Superior temporal gyrus (tissue), 1 donor: ENCODE measurements around the gene ATRX.
"Not testable (repeated sequence)": the region's sequence is repeated elsewhere in the genome, so short reads cannot be mapped to it uniquely, and the experiment has no call there.

Experiments used
- DNase-seq: peaks from one replicate; pipeline ENCODE4 v3.0.0-alpha.2; 2016; ENCODE audit errors: extremely low spot score

ATRX gene

DNA sequence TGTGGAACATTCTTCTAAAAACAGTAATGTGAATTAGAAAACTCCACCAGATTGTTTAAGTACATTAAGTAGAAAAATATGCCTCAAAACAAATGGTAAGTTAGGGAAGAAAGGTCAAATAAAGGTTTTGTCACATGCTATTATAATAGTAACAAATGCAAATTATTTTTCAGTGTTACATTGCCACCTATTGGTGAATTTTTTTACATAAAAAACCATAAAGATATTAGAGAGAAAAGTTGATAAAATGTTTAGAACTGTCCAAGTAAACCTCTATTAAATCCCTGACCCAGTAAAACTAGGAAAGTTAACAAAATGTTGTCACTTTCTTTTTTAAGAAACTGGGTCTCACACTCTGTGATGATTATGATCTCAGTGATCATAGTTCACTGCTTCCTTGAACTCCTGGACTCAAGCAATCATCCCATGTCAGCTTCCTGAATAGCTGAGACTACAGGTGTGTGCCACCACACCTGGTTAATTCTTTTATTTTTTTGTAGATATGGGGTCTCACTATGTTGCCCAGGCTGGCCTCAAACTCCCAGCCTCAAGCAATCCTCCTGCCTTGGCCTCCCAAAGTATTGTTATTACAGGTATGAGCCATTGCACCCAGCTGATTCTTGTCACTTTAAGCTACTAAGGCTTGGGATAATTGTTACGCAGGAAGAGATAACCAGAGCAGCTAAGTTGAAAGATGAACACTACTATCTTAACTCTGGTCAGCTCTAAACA is 157.6 kb downstream of the ATRX start:
- DNase-seq = no peak

DNA sequence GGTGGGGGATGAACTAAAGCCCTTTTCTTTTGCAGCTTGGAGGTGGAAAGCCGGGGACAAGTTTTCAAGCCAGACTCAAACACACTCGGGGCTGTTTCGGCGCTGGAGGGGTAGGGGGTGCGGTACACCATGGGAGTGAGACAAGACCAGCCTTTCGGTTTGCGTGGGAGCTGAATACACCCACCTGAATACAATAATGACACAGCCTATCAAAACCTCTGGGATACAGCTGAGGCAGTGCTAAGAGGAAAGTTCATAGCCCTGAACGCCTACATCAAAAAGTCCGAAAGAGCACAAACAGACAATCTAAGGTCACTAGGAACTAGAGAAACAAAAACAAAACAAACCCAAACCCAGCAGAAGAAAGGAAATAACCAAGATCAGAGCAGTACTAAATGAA is 163.3 kb downstream of the ATRX start:
- DNase-seq = no peak

DNA sequence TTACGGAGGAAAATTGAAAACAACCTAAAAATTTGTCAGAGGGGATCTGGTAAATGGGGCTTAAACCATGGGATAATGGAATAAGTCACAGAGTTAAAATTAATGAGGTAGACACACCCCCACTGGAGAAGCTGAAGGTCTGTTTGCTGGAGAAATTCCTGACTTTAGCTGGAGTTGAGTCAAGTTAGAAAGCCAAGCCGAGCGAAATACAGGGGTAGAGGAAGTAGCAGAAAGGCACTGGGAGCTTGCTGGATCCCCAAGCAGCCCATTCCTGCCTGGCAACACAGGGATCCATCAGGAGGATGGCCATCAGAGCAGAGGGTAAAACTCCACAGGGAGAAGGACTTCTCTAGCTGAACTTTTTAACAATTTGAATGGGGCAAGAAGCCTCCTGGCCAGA is 163.8 kb downstream of the ATRX start:
- no peak for DNase-seq

DNA sequence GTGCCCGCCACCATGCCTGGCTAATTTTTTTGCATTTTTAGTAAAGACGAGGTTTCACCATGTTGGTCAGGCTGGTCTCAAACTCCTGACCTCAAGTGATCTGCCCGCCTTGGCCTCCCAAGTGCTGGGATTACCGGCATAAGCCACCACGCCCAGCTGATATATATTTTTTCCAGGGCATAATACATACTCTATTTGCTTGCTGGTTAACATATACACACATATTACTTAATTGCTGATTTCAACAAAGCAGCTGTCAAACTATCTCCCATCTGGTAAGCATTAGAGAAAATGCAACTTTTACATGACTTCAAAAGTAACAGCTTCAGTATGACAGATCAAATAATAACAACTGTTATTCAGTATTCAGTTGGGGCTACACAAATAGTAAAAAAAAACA is 164.6 kb downstream of the ATRX start:
- not testable (repeated sequence) for DNase-seq

DNA sequence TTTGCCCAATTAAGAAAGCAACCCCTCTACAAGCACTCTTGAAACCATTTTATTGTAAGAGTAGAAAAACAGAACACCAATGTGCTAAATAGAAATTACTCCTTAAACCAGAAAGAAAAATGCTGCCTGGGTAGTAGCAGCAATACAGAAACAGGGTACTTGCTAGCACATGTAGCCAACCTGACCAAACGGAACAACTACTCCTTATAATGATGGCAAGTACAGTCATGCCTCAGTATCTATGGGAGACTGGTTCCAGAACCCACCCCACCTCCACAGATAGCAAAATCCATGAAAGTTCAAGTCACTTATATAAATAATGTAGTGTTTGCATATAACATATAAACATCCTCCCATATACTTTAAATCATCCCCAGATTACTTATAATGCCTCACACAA is 168.8 kb downstream of the ATRX start:
- DNase-seq = no peak

DNA sequence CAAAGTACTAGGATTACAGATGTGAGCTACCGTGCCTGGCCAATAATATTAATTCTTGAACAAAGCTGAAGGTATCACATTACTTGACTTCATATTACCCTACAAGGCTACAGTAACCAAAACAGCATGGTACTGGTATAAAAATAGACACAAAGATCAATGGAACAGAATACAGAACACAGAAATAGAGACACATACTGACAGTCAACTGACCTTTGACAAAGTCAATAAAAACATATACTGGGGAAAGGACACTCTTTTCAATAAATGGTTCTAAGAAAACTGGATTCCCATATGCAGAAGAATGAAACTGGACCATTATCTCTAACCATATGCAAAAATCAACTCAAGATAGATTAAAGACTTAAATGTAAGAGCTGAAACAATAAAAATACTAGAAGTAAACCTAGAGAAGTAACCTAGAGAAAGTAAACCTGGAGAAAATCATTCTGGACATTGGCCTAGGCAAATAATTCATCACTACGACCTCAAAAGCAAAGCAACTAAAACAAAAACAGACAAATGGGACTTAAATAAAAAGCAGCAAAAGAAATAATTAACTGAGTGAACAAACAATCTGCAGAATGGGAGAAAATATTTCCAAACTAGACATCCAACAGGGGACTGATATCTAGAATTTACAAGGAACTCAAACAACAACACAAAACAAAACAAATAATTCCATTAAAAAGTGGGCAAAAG is 182.2 kb downstream of the ATRX start:
- DNase-seq = no peak

DNA sequence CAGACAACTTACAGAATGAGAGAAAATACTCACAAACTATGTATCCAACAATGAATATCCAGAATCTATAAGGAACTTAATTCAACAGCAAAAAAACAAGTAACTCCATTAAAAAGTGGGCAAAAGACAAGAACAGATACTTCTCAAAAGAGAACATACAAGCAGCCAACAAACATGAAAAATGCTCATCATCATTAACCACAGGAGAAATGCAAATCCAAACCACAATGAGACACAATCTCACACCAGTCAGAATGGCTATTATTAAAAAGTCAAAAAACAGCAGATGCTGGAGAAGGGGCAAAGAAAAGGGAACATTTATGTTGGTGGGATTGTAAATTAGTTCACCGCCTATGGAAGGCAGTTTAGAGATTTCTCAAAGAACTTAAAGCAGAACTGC is 188.5 kb downstream of the ATRX start:
- DNase-seq = no peak

DNA sequence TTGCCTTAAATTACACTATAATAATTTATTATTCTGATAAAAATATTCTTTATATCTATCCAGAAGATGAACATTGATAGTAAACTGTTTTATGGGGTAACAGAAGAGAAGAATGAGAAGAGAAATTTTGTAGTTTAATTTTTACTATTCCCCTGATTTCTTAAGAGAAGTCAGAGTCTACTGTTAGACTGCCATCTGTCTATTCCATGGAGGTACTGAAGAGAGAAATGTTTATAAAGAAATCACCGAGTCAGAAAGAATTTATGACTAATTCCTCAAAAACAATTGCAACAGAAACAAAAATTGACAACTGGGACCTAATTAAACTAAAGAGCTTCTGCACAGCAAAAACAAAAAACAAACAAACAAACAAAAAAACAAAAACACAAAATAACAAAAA is 188.9 kb downstream of the ATRX start:
- DNase-seq = no peak

DNA sequence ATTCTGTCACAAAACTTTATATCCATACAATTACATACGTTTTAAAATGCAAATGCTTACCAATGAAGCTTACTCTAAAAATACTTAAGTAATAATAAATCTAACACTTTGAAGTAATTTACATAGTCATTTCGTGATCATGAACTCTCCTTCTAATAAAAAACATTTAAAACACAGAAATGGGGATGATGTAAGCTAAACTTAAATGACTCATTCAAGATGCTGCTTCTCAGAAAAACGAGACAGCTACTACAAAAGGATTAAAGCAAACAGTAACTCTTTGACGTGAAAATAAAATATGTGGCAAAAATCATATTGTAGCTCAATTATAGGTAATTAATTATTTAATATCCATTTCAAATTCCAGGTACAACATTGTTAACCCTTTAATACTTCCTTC is 190.2 kb downstream of the ATRX start:
- no peak for DNase-seq

DNA sequence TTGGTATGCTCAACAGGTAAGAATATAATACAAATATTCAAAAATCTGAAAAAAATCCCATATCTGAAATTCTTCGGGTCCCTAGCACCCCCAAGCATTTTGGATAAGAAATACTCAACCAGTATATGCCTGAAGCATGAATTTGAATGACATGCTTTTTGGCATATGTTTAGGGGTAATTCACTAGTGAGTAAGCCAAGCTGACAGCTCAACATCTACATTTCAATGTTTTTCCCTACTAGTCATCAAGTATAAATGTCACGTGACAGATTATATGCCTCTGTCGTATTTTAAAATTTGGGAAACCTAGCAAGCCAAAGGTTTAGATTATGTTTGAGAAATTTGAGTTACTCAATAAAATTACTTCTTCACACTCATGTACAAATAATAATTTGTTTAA is 213.7 kb downstream of the ATRX start:
- no peak for DNase-seq

DNA sequence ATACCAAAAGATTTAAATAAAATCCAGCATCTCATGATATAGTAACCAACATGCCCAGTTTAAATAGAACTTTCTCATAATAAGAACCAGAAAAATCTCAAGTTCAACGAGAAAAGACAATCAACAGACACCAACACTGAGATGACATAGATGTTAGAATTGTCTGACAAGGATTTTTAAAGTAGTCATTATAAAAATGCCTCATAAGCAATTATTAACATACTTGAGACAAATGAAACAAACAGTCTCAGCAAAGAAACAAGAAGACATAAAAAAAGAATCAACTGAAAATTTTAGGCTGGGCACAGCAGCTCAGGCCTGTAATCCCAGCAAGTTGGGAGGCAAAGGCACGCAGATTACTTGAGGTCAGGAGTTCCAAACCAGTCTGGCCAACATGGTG is 220.7 kb downstream of the ATRX start:
- no peak for DNase-seq

DNA sequence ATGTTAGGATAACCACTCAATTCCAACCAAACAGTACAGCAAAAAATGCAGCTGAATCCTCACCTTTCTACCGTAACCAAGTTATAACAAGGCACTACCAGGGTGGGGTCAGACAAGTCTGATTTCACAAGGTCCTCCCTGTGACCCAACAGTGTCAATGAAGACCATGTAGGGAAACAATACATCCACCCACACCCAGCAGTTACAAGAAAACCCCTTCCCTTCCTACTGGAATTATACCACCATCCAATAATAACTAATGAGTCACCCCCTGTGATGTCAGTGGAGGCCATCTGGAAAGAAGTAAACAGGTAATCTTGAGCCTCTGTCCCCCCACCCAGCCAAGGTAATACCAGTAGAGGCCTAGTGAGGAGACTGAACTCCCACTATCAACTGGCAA is 221.2 kb downstream of the ATRX start:
- DNase-seq = no peak

DNA sequence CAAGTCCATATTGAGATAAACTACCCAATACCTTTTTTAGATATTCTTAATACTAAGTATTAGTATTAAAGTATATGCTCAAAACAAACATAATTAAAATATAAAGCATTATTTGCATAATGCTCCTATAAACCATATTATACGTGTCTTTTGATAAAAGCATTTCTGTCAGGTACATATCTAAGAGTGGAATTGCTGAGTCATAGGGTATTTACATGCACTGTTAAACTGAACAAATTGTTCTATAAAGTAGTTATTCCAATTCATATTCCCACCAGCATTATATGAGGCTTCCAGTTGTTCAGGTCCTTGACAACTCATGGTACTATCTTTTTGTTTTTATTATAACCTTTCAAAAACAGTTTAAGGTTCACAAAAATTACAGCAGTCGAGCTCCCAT is 224.6 kb downstream of the ATRX start:
- no peak for DNase-seq

DNA sequence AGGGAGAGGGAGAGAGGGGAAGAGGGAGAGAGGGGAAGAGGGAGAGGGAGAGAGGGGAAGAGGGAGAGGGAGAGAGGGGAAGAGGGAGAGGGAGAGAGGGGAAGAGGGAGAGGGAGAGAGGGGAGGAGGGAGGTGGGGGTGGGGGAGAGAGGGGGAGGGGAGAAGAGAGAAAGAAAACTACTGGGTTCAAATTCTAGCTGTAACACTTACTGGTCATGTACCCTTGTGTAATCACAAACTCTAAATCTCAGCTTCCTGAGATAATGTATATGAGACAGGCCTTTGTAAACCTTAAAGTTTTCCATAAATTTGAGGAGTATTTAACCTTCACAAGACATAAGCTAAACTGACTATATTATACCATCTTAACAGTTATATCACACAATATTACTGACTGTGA is 229.7 kb downstream of the ATRX start:
- DNase-seq = no peak

DNA sequence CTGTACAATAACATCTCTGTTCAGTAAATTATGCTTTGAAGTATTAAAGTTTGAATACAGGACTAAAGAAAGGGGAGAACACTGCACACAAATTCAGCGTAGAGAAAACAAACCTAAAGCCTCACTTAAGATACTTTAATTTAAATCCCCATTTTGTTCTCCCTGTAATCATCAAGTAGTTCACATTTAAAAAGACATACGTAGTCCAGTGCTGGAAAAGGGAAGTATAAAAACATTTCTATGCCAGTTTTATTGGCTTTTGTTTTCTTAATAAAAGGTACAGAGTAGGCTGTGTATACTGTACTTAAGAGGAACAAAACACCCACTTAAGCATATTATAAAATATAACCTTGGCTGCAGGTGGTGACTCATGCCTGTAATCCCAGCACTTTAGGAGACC is 237.3 kb downstream of the ATRX start:
- no peak for DNase-seq

DNA sequence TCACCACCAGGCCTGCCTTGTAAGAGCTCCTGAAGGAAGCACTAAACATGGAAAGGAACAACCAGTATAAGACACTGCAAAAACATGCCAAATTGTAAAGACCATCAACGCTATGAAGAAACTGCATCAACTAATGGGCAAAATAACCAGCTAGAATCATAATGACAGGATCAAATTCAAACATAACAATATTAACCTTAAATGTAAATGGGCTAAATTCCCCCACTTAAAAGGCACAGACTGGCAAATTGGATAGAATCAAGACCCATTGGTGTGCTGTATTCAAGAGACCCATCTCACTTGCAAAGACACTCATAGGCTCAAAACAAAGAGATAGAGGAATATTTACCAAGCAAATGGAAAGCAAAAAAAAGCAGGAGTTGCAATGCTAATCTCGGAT is 246.2 kb downstream of the ATRX start:
- not testable (repeated sequence) for DNase-seq

DNA sequence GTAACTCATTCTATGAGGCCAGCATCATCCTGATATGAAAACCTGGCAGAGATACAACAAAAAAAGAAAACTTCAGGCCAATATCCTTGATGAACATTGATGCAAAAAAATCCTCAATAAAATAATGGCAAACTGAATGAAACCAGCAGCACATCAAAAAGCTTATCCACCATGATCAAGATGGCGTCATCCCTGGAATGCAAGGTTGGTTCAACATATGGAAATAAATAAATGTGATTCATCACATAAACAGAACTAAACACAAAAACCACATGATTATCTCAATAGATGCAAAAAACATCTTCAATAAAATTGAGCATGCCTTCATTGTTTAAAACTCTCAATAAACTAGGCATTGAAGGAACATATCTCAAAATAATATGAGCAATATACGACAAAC is 254.8 kb downstream of the ATRX start:
- DNase-seq = not testable (repeated sequence)

DNA sequence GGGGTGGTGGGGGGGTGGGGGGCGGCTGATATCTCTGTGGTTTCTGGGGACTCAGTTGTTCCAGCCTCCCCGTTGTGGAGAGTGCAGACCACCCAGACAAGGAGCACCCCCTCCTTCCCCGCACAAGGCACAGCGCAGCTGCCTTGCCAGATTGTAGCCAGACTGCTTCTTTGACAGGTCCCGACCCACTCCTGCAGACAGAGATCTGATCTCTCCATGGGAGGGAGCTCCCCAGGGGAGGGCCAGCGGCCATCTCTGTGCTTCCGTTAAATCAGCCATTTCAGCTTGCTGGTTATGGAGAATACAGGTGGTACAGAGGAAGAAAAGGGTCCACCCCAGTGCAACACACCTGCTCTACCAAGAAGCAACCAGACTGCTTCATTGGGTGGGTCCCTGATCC is 258.0 kb downstream of the ATRX start:
- no peak for DNase-seq

DNA sequence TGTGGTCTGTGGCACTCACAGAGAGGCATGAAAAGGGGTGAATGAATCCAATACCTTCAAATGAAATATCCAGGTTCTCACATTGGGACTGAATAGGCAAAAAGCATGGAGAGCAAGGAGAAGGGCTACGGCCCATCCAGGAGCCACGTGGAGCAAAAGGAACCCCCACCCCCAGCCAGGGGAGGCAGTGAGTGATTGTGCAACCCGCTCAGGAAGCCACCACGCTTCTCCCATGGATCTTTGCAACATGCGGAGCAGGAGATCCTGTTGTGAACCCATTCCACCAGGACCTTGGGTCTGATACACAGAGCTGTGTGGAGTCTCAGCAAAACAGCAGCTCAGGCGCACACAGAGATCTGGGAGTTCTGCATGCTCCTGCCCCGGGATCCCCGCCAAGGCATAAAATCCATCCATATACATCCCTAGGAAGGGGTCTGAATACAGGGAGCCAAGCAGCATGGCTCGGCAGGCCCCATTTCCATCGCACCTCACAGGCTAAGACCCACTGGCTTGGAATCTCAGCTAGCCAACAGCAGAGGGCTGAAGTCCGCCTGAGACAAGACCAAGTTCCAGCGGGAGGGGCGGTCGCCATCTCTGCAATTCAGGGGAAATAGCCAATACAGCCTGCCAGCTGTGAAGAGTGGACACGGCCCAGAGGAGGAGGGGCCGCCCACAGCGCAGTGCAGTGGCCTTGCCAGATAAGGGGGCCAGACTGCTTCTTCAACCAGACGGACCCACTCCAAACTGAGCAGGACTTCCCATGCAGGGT is 258.6 kb downstream of the ATRX start:
- no peak for DNase-seq

DNA sequence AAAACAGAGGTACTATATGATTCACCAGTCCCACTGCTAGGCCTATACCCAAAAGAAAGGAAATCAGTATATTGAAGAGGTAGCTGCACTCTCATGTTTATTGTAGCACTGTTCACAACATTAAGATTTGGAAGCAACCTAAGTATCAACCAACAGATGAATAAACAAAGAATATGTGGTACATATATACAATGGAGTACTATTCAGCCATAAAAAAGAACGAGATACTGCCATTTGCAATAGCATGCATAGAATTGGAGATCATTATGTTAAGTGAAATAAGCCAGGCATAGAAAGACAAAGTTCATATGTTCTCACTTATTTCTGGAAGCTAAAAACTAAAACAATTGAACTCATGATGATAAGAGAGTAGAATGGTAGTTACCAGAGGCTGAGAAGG is 266.3 kb downstream of the ATRX start:
- DNase-seq = no peak

DNA sequence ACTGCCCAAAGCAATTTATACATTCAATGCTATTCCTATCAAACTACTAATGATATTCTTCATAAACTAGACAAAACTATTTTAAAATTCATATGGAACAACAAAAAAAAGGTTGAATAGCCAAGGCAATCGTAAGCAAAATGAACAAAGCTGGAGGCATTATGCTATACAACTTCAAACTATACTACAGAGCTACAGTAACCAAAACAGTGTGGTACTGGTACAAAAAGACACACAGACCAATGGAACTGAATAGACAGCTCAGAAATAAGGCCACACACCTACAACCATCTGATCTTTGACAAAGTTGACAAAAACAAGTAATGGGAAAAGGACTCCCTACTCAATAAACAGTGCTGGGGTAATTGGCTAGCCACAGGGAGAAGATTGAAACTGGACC is 271.8 kb downstream of the ATRX start:
- DNase-seq = no peak

DNA sequence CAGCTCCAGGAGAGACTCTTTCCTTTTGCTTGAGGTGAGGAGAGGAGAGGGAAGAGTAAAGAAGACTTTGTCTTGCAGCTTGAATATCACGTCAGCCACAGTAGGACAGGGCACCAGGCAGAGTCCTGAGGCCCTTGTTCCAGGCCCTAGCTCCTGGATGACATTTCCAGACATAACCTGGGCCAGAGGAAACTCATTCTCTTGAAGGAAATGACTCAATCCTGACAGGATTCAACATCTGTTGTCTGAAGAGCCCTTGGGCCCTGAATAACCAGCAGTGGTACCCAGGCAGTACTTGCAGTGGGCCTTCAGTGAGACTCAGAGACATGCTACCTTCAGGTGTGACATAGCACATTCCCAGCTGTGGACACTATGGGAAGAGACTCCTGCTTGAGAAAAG is 276.0 kb downstream of the ATRX start:
- no peak for DNase-seq

DNA sequence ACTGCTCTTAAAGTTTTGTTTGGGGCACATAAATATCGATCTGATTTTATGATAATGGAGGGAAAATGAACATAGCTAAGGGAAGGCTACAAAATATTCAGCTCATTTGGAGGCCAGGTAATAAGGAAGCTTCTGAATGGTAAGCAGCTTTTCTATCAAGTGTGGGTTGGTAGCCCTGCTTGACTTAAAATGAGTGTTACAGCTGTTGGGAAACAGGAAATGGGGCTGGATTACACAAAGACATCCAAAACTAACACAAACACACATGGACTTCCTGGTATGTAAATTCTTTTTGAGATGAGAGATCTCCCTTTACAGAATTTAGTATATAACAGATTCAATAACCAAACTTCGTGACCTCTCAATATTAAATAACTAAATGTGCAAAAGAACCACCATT is 280.8 kb downstream of the ATRX start:
- no peak for DNase-seq
